ENCODE results near the gene KRT72. TPM values are rescaled to one million over a fixed set of nuclear protein-coding genes. Genes with fewer than 3 reads are reported as not detected.
"Not testable (repeated sequence)": the region's sequence is repeated elsewhere in the genome, so short reads cannot be mapped to it uniquely, and the experiment has no call there.

Gene KRT72
- total RNA-seq, 1 donor from 2014 or later: not detected

DNA sequence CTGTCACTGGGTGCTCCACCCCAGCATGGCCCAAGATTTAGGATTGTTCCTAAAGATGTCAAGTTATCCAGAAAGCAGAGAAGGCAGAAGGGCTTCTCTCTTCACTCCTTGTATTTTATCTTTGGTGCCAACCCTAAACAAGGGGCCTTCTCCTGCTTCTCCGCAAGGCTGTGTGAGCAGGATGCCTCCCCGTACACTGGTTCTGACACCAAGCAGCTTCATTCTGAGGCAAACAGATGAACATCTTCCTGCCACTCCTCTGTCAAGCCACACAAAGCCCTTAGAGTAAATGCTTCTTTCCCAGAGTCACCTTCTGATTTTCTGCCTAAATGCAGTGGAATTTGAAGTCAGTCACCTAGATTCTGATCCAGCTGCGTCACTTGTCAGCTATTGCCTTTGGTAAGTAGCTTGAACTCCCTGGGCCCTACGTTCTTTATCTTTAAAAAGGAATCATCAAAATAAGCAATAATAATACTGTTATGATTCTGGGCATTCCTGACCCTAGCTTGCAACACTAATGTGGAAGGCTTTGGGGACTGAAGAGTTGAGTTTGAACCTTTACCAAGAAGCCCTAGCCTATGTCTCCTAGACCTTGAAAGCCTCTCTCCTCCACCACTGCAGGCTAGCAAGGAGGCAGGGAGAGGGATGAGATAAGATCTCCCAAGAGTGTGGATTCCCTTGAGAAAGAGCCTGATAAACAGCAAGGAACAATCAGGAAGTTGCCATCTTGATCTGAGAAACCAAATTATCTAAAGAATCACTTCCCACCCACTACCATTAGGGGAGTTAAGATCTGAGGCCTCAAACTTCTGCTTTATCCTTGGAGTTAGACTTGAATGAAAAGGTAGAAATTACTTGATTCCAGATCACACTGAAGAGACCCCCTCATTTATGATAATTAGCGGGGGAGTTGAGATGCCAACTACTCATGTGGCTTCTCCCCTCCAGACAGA, 11.4 kb upstream of the KRT72 start:
- intact Hi-C loops (cut with DNase I): no loop called here
- no peak for ATAC-seq (ENCODE audit: poor library complexity)
- DNase-seq: no peak

DNA sequence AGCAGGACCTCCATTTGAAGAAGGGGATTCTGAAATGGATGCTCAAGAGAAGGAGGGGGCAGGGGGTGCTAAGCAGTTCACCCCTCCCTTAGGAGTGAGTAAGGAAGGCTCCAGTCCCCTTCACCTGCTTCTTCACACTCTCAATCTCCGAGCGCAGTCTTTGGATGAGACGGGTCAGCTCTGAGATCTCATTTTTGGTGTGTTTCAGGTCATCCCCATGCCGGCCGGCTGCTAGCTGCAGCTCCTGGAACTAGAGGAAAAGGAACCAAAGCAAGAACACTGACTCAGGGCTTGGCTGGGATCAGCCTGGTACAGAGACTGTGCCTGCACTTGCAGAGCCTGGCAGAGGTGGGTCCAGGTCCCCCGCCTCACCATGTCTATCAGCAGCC, 9.8 kb upstream of the KRT72 start:
- no peak for ATAC-seq (ENCODE audit: poor library complexity)
- intact Hi-C loops (cut with DNase I): no loop called here
- no peak for DNase-seq

- intact Hi-C loops (cut with DNase I): no loop called here
- ATAC-seq (ENCODE audit: poor library complexity): no peak
- DNase-seq: no peak
Measured at GRCh38 chr12:52608826-52609630, 7.8 kb upstream of the KRT72 start.

GRCh38 chr12:52608161-52608560, 6.9 kb upstream of the KRT72 start:
- no peak for ATAC-seq (ENCODE audit: poor library complexity)
- intact Hi-C loops (cut with DNase I): no loop called here
- DNase-seq: no peak

DNA sequence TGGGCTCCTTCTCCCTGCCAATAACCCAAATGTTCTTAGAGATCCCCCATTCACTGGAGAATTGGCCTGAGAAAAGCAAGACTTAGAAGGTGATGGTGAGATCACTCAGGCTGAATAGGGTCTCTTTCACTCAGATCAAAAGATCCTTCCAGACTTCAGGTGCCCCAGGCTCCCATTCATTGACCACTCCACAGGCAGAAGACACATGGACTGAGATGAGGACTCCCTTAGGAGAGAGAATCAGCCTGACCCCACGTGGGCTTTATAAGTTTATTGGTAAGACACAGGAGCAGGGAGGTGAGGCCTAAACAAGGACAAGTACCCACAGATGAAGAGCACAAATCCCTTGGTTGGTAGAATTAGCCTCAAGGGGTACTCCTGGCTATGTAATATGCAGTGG, 6.1 kb upstream of the KRT72 start:
- intact Hi-C loops (cut with DNase I): no loop called here
- ATAC-seq (ENCODE audit: poor library complexity) (no peak), DNase-seq (no peak)

DNA sequence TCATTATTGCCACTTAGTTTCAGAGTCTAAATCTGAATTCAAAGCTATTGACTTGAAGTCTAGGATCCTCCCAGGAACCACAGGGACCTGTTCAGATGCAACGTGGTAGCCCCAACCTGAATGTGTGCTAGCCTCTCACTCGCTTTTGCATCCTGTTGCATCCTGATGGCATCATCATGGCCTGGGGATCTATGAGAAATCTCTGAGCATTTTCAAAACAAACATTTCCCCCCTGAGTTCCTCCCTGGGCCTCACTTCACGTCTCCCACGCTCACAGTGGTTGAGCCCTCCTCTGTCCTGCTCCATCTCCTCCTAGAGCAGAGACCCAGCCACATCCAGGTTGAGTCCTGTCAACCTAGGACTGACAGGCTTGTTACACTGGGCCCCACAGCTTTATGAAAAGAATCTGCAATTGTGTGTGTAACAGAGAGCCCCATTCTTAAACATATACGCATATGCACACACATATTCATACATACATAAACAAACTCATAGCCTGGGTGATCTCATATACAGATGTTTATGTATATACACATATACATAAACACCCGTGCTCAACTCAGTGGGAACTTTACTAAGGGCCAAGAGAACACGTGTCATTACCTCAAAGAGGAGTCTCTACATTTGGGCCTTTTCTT, 5.4 kb upstream of the KRT72 start:
- intact Hi-C loops (cut with DNase I): no loop called here
- no peak for DNase-seq
- ATAC-seq (ENCODE audit: poor library complexity): no peak

DNA sequence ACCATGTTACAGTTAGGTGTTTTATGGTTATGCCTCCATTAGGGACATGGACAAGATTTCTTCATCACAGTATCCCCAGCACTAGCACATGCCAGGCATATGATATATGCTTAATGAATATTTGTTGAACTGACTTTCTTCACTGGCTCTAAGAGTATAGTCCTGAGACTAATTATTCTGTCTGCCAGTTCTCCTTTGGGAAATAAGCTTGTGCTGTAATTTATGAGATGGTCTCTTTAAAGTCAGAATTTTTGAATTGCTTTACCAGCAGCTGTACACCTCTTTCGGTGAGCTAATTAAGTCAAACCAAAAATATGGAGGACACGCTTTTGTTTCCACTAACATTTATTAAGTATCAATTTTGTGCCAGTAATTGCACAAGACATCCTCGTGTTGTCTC, 4.8 kb upstream of the KRT72 start:
- no peak for DNase-seq
- ATAC-seq (ENCODE audit: poor library complexity): no peak
- intact Hi-C loops (cut with DNase I): no loop called here

DNA sequence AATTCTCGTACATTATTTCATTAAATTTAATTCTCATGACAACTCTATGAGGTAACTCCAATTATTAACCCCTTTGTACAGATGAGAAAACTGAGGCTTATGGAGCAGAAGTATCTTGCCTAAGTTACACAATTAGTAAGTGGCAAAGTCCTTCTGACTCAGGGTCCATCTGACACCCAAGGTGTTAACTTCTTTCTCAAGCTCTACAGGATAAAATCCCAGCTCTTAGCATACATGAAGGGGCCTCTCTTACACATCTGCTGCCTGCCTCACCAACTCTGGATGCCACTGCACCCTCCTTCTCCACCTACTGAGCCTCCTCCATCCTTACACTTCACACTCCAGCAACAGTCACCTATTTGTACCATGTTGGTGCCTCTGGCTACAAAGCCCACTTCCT, 4.3 kb upstream of the KRT72 start:
- intact Hi-C loops (cut with DNase I): no loop called here
- DNase-seq (no peak), ATAC-seq (ENCODE audit: poor library complexity) (no peak)

DNA sequence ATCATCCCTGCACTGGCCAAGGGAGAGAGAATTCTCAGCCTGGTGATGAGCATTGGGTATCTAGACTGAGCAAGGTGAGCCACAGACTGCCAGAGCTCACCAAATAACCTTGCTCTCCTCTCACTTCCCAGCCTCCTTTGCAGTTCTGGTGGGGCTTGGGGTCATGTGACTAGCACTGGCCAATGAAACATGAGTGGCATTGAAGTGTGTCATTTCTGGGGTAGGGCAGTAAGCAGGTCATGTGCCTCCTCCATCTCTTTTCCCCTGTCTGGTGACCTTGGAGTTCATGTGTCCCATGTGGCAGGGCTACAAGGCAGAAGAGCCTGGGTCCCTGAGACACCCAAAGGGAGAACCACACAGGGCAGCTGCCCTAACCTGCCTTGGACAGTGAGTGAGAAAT, 3.6 kb upstream of the KRT72 start:
- no peak for ATAC-seq (ENCODE audit: poor library complexity)
- intact Hi-C loops (cut with DNase I): no loop called here

GRCh38 chr12:52603314-52603713, 2.1 kb upstream of the KRT72 start:
- DNase-seq (no peak), ATAC-seq (ENCODE audit: poor library complexity) (no peak)
- intact Hi-C loops (cut with DNase I): no loop called here

More for the DNA sequence above, 3.6 kb upstream of the KRT72 start:
- no peak for DNase-seq

GRCh38 chr12:52602552-52602951, 1.3 kb upstream of the KRT72 start:
- intact Hi-C loops (cut with DNase I): no loop called here
- no peak for DNase-seq
- ATAC-seq (ENCODE audit: poor library complexity): no peak

GRCh38 chr12:52601671-52602070, 408 bp upstream of the KRT72 start:
- no peak for DNase-seq
- intact Hi-C loops (cut with DNase I): no loop called here
- no peak for ATAC-seq (ENCODE audit: poor library complexity)

- intact Hi-C loops (cut with DNase I): no loop called here
- ATAC-seq (ENCODE audit: poor library complexity): no peak
- DNase-seq: no peak
Measured at GRCh38 chr12:52600475-52600874, 788 bp downstream of the KRT72 start.

DNA sequence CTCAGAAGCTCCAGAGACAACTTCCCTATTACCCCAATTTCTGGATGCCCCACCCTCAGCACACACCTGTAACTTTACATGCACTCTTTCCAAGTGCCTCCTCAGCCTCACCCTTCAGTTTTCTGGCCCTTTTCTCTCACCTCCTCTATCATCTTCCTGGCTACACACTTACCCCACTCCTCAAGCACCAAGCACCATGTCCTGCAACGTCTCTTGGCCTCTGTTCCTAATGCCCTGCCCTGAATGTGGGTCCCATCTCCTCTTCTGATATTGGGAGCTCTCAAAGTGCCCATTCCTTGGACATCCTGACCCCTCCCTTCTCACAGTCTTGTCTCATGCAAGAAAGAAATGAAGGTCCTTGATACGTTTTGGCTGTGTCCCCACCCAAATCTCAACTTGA, 1.2 kb downstream of the KRT72 start:
- no peak for ATAC-seq (ENCODE audit: poor library complexity)
- intact Hi-C loops (cut with DNase I): no loop called here

DNA sequence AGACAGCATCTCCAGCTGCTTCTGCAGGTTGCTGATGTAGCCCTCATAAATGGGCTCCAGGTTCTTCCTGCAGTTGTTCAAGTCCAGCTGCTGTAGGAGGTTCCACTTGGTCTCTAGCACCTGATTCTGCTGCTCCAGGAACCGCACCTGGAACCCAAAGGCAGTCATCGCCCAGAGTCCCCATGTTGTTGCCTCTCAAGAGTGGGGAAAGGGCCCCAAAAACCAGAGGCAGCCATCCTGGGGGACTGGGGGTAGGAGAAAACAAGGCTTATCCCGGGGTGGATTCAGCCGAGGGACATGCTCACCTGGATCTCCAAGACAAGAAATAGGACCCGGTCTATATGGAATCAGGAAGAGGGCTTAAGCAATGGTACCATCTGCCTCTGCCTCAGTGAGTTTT, 2.3 kb downstream of the KRT72 start:
- intact Hi-C loops (cut with DNase I): no loop called here
- no peak for ATAC-seq (ENCODE audit: poor library complexity)
- DNase-seq: no peak

More for the DNA sequence above, 1.2 kb downstream of the KRT72 start:
- no peak for DNase-seq

- ATAC-seq (ENCODE audit: poor library complexity); intact Hi-C loops (cut with DNase I); DNase-seq: not testable (repeated sequence)
Measured at GRCh38 chr12:52594237-52594636, 7.0 kb downstream of the KRT72 start.

GRCh38 chr12:52591521-52591920, 9.7 kb downstream of the KRT72 start:
- intact Hi-C loops (cut with DNase I): no loop called here
- DNase-seq (no peak), ATAC-seq (ENCODE audit: poor library complexity) (no peak)

- no peak for ATAC-seq (ENCODE audit: poor library complexity)
- no peak for DNase-seq
- intact Hi-C loops (cut with DNase I): no loop called here
Measured at GRCh38 chr12:52590021-52590420, 11.2 kb downstream of the KRT72 start.

DNA sequence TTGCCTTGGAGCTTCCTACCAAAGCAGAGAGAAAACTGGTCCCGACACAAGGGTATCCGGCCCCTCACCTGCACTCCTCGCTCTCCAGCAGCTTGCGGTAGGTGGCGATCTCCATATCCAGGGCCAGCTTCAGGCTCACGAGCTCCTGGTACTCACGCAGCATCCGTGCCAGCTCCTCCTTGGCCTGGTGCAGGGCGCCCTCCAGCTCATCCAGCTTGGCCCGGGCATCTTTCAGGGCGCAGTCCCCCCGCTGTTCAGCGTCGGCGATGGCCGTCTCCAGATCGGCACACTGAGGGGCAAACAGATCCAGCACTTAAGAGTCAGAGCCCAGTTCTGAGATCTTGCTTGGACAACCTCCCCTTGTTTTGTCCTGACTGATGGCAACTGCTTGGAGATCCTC, 13.7 kb downstream of the KRT72 start:
- intact Hi-C loops (cut with DNase I): loop anchor here (10.0 kb wide), 1 partner anchor 433 kb away; no protein-coding TSS in a partner anchor
- DNase-seq: no peak
- no peak for ATAC-seq (ENCODE audit: poor library complexity)

Data from Right ventricle myocardium superior (tissue), 1 donor.